ENCODE data around the gene ELAC2.

The ELAC2 gene

GRCh38 chr17:13017655-13018459 lies at the start of gene ELAC2:
ELAC2 (minus strand) TSS chr17:13018027; CDS start chr17:13017947, 80 bp downstream.
- H2AFZ ChIP-seq (ENCODE audit: low read depth), result peak within 1 kb of the TSS; percentile 34
- peak within 1 kb of the TSS; percentile 42; the same call in 1 of the 2 replicates for H3K9ac ChIP-seq
- no peaks in the 10 kb centered on the region for H3K36me3 ChIP-seq (ENCODE audit: insufficient read depth)
- TF ChIP-seq CTCF (conservative IDR thresholded peaks at IDR 0.05; ENCODE audit: low read depth, low read length), result no peak
- H4K20me1 ChIP-seq (ENCODE audit: insufficient read depth), result no peaks in the 10 kb centered on the region
- no peaks in the 10 kb centered on the region; the same call in 1 of the 2 replicates for H3K79me2 ChIP-seq (ENCODE audit: insufficient read depth, low read depth)
- H3K27ac ChIP-seq, result peak within 1 kb of the TSS; percentile 45
- H3K4me1 ChIP-seq (ENCODE audit: low read depth, poor library complexity, severe bottlenecking), result no peaks in the 10 kb centered on the region
- H3K4me3 ChIP-seq (IDR thresholded peaks at IDR 0.05; ENCODE audit: insufficient read depth, low read depth, low read length), result no peak within 1 kb of the TSS
- no peaks in the 10 kb centered on the region for H3K27me3 ChIP-seq (ENCODE audit: insufficient read depth, low read depth)
- peak within 1 kb of the TSS; percentile 17; the same call in 1 of the 2 replicates for H3K4me2 ChIP-seq

- Histone ChIP-seq H4K20me1 (ENCODE audit: insufficient read depth) (no peaks in the 10 kb centered on the region), H3K4me2 (no peak overlapping the region), H3K4me1 (ENCODE audit: low read depth, poor library complexity, severe bottlenecking) (no peaks in the 10 kb centered on the region), H3K79me2 (ENCODE audit: insufficient read depth, low read depth) (no peaks in the 10 kb centered on the region), H3K27ac (no peak overlapping the region), H3K27me3 (ENCODE audit: insufficient read depth, low read depth) (no peaks in the 10 kb centered on the region), H3K4me3 (IDR thresholded peaks at IDR 0.05; ENCODE audit: insufficient read depth, low read depth, low read length) (no peak overlapping the region), H2AFZ (ENCODE audit: low read depth) (no peak overlapping the region), H3K36me3 (ENCODE audit: insufficient read depth) (no peaks in the 10 kb centered on the region), H3K9ac (no peak overlapping the region)
- TF ChIP-seq CTCF (conservative IDR thresholded peaks at IDR 0.05; ENCODE audit: low read depth, low read length), result no peak
Observed at GRCh38 chr17:13065032-13065431, 47.2 kb upstream of the ELAC2 start.

GRCh38 chr17:13055131-13055530 lies 37.3 kb upstream of the ELAC2 start:
- no peak overlapping the region for H3K9ac ChIP-seq
- no peaks in the 10 kb centered on the region for H3K79me2 ChIP-seq (ENCODE audit: insufficient read depth, low read depth)
- no peak for TF ChIP-seq CTCF (conservative IDR thresholded peaks at IDR 0.05; ENCODE audit: low read depth, low read length)
- no peaks in the 10 kb centered on the region for H3K4me1 ChIP-seq (ENCODE audit: low read depth, poor library complexity, severe bottlenecking)
- no peak overlapping the region for H3K4me2 ChIP-seq
- no peak overlapping the region for H3K27ac ChIP-seq
- H3K27me3 ChIP-seq (ENCODE audit: insufficient read depth, low read depth), result no peaks in the 10 kb centered on the region
- no peaks in the 10 kb centered on the region for H3K36me3 ChIP-seq (ENCODE audit: insufficient read depth)
- H4K20me1 ChIP-seq (ENCODE audit: insufficient read depth), result no peaks in the 10 kb centered on the region
- H2AFZ ChIP-seq (ENCODE audit: low read depth), result no peak overlapping the region
- no peak overlapping the region for H3K4me3 ChIP-seq (IDR thresholded peaks at IDR 0.05; ENCODE audit: insufficient read depth, low read depth, low read length)

DNA sequence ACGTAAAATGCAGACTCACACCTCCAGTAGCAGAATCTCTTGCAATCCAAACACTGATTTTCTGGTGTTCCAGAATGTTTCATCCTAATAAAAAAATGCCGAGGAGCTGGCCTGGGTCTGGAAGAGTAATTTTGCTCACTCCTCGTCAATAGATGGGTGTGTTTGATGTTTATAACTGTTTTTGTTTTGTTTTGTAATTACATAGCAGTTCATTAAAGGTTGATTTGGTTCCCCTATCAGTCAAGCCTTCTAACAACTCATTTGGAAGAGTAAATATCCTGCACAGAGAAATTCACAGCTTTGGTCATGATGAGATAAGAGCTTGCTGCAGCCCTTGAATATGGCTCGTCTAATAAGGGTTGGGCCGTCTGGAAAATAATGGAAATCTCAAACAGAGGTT lies 36.8 kb upstream of the ELAC2 start:
- no peaks in the 10 kb centered on the region for H3K36me3 ChIP-seq (ENCODE audit: insufficient read depth)
- H3K27me3 ChIP-seq (ENCODE audit: insufficient read depth, low read depth), result no peaks in the 10 kb centered on the region
- H4K20me1 ChIP-seq (ENCODE audit: insufficient read depth), result no peaks in the 10 kb centered on the region
- no peak overlapping the region for H2AFZ ChIP-seq (ENCODE audit: low read depth)
- H3K4me3 ChIP-seq (IDR thresholded peaks at IDR 0.05; ENCODE audit: insufficient read depth, low read depth, low read length), result no peak overlapping the region
- no peak overlapping the region for H3K9ac ChIP-seq
- no peaks in the 10 kb centered on the region for H3K79me2 ChIP-seq (ENCODE audit: insufficient read depth, low read depth)
- H3K4me2 ChIP-seq, result no peak overlapping the region
- no peak overlapping the region for H3K27ac ChIP-seq
- TF ChIP-seq CTCF (conservative IDR thresholded peaks at IDR 0.05; ENCODE audit: low read depth, low read length), result no peak
- H3K4me1 ChIP-seq (ENCODE audit: low read depth, poor library complexity, severe bottlenecking), result no peaks in the 10 kb centered on the region

Measured in KMS-11 (cell line).